Muscle layer of colon (tissue), 2 donors: ENCODE results near the gene CD99L2.

Experiments used
- H3K27ac ChIP-seq: one replicate; pipeline ENCODE4 v1.7.0; 2013; ENCODE audit warnings: low read depth, mild to moderate bottlenecking, low read length, moderate library complexity
- H3K27me3 ChIP-seq, 2 donors: one replicate each; pipeline ENCODE4 v1.7.0; 2013; ENCODE audit warnings: low read length in 2 of 2, mild to moderate bottlenecking in 2 of 2; ENCODE audit not compliant: insufficient read depth in 2 of 2, control insufficient read depth in 1 of 2
- H3K36me3 ChIP-seq: one replicate; pipeline ENCODE4 v1.7.0; 2013; ENCODE audit warnings: mild to moderate bottlenecking, low read length; ENCODE audit not compliant: insufficient read depth
- H3K4me1 ChIP-seq: one replicate; pipeline ENCODE4 v1.7.0; 2013; ENCODE audit warnings: mild to moderate bottlenecking, low read length; ENCODE audit not compliant: insufficient read depth
- H3K4me3 ChIP-seq, 2 donors: one replicate each; pipeline ENCODE4 v1.7.0; 2013; ENCODE audit warnings: low read length in 2 of 2, low read depth in 1 of 2, mild to moderate bottlenecking in 1 of 2, moderate library complexity in 1 of 2
- H3K9ac ChIP-seq: one replicate; pipeline ENCODE4 v1.7.0; 2013; ENCODE audit warnings: low read length
- H3K9me3 ChIP-seq: one replicate; pipeline ENCODE4 v1.7.0; 2013; ENCODE audit warnings: mild to moderate bottlenecking, low read length
- donor health status: abdominal sarcoma.
- donor health status: Adenocarcinoma of cecum.

Gene CD99L2

GRCh38 chrX:150768580-150769190 lies 129.8 kb downstream of the CD99L2 start:
- H3K9ac ChIP-seq: no peak overlapping the region

GRCh38 chrX:150768132-150768485 lies 130.4 kb downstream of the CD99L2 start:
- no peak overlapping the region for H3K9ac ChIP-seq
- H3K9me3 ChIP-seq: no peaks in the 10 kb centered on the region
- no peaks in the 10 kb centered on the region for H3K36me3 ChIP-seq
- no peak overlapping the region for H3K27ac ChIP-seq
- H3K4me1 ChIP-seq: peaks cover 4% of the 10 kb centered on the region
- H3K4me3 ChIP-seq: no peak overlapping the region
- peaks cover 0 to 4% of the 10 kb centered on the region in 2 donors for H3K27me3 ChIP-seq

More at GRCh38 chrX:150768580-150769190, 129.8 kb downstream of the CD99L2 start:
- Histone ChIP-seq H3K36me3 (no peaks in the 10 kb centered on the region), H3K27ac (no peak overlapping the region), H3K27me3 (peaks cover 0 to 3% of the 10 kb centered on the region in 2 donors), H3K4me1 (peaks cover 4% of the 10 kb centered on the region), H3K9me3 (no peaks in the 10 kb centered on the region), H3K4me3 (no peak overlapping the region)

- no peaks in the 10 kb centered on the region for H3K9me3 ChIP-seq
- H3K27me3 ChIP-seq: peaks cover 0 to 4% of the 10 kb centered on the region in 2 donors
- no peak overlapping the region for H3K27ac ChIP-seq
- no peak overlapping the region for H3K9ac ChIP-seq
- H3K36me3 ChIP-seq: no peaks in the 10 kb centered on the region
- H3K4me3 ChIP-seq: no peak overlapping the region
- peaks cover 4% of the 10 kb centered on the region for H3K4me1 ChIP-seq
Measured at GRCh38 chrX:150767475-150768131, 130.9 kb downstream of the CD99L2 start.

GRCh38 chrX:150767045-150767395 lies 131.4 kb downstream of the CD99L2 start:
- peaks cover 4% of the 10 kb centered on the region for H3K4me1 ChIP-seq
- no peak overlapping the region for H3K4me3 ChIP-seq
- no peaks in the 10 kb centered on the region for H3K9me3 ChIP-seq
- H3K27ac ChIP-seq: no peak overlapping the region
- H3K36me3 ChIP-seq: no peaks in the 10 kb centered on the region
- H3K9ac ChIP-seq: no peak overlapping the region
- H3K27me3 ChIP-seq: peaks cover 0 to 4% of the 10 kb centered on the region in 2 donors

GRCh38 chrX:150766351-150767044 lies 132.0 kb downstream of the CD99L2 start:
- Histone ChIP-seq H3K27ac (no peak overlapping the region), H3K27me3 (peaks cover 0 to 4% of the 10 kb centered on the region in 2 donors), H3K36me3 (no peaks in the 10 kb centered on the region)

GRCh38 chrX:150765782-150766350 lies 132.6 kb downstream of the CD99L2 start:
- no peaks in the 10 kb centered on the region for H3K9me3 ChIP-seq
- peaks cover 4% of the 10 kb centered on the region for H3K4me1 ChIP-seq
- H3K9ac ChIP-seq: no peak overlapping the region
- H3K27me3 ChIP-seq: peaks cover 0 to 4% of the 10 kb centered on the region in 2 donors
- H3K4me3 ChIP-seq: no peak overlapping the region
- H3K27ac ChIP-seq: no peak overlapping the region
- H3K36me3 ChIP-seq: no peaks in the 10 kb centered on the region

More at GRCh38 chrX:150766351-150767044, 132.0 kb downstream of the CD99L2 start:
- H3K4me1 ChIP-seq: peaks cover 4% of the 10 kb centered on the region
- H3K9me3 ChIP-seq: no peaks in the 10 kb centered on the region
- no peak overlapping the region for H3K9ac ChIP-seq
- H3K4me3 ChIP-seq: no peak overlapping the region

- no peaks in the 10 kb centered on the region for H3K9me3 ChIP-seq
- H3K4me3 ChIP-seq: no peak overlapping the region
- no peak overlapping the region for H3K27ac ChIP-seq
- H3K4me1 ChIP-seq: peaks cover 4% of the 10 kb centered on the region
- no peaks in the 10 kb centered on the region for H3K36me3 ChIP-seq
- peaks cover 0 to 4% of the 10 kb centered on the region in 2 donors for H3K27me3 ChIP-seq
- H3K9ac ChIP-seq: no peak overlapping the region
Measured at GRCh38 chrX:150765237-150765636, 133.2 kb downstream of the CD99L2 start.

- peaks cover 4% of the 10 kb centered on the region for H3K36me3 ChIP-seq
- H3K9ac ChIP-seq: no peak overlapping the region
- H3K9me3 ChIP-seq: no peaks in the 10 kb centered on the region
- H3K4me1 ChIP-seq: peaks cover 4% of the 10 kb centered on the region
- no peak overlapping the region for H3K27ac ChIP-seq
- H3K4me3 ChIP-seq: no peak overlapping the region
- H3K27me3 ChIP-seq: peaks cover 0 to 4% of the 10 kb centered on the region in 2 donors
Measured at GRCh38 chrX:150763810-150764209, 134.7 kb downstream of the CD99L2 start.

GRCh38 chrX:150763303-150763797 lies 135.1 kb downstream of the CD99L2 start:
- Histone ChIP-seq H3K27me3 (peaks cover 0 to 4% of the 10 kb centered on the region in 2 donors), H3K4me3 (no peak overlapping the region), H3K27ac (no peak overlapping the region), H3K36me3 (peaks cover 5% of the 10 kb centered on the region), H3K9me3 (no peaks in the 10 kb centered on the region), H3K9ac (no peak overlapping the region), H3K4me1 (peaks cover 4% of the 10 kb centered on the region)

GRCh38 chrX:150762258-150763165 lies 136.0 kb downstream of the CD99L2 start:
- Histone ChIP-seq H3K27ac (no peak overlapping the region), H3K4me3 (no peak overlapping the region), H3K27me3 (peaks cover 0 to 4% of the 10 kb centered on the region in 2 donors), H3K9me3 (no peaks in the 10 kb centered on the region), H3K36me3 (peaks cover 8% of the 10 kb centered on the region), H3K4me1 (peaks cover 4% of the 10 kb centered on the region), H3K9ac (no peak overlapping the region)
